Femur (tissue), 1 donor: Measurements from ENCODE around the gene IRF2BP1.
"Not testable (repeated sequence)": the region's sequence is repeated elsewhere in the genome, so short reads cannot be mapped to it uniquely, and the experiment has no call there.

ENCODE experiments used
- DNase-seq: peaks from one replicate; pipeline ENCODE4 v3.0.0-alpha.2; 2017

The IRF2BP1 gene

GRCh38 chr19:45901912-45902650, 16.1 kb upstream of the IRF2BP1 start, which contains the start of gene MYPOP:
TSS of gene MYPOP (minus strand) at chr19:45902613. CDS start at chr19:45901773, 840 bp downstream.
- DNase-seq: no peak

GRCh38 chr19:45901432-45901911, 15.5 kb upstream of the IRF2BP1 start:
- no peak for DNase-seq

GRCh38 chr19:45900738-45901431, 14.9 kb upstream of the IRF2BP1 start:
- DNase-seq: no peak

- DNase-seq: no peak
These were observed 14.1 kb upstream of the IRF2BP1 start for GRCh38 chr19:45899919-45900589.

GRCh38 chr19:45899253-45899652, 13.3 kb upstream of the IRF2BP1 start:
- DNase-seq: no peak

GRCh38 chr19:45897261-45897812, 11.4 kb upstream of the IRF2BP1 start:
- DNase-seq: no peak

- not testable (repeated sequence) for DNase-seq
These were observed 10.2 kb upstream of the IRF2BP1 start for GRCh38 chr19:45895983-45896599.

GRCh38 chr19:45895519-45895972, 9.6 kb upstream of the IRF2BP1 start:
- no peak for DNase-seq

GRCh38 chr19:45890877-45891276, 4.9 kb upstream of the IRF2BP1 start:
- no peak for DNase-seq

GRCh38 chr19:45889210-45889885, 3.4 kb upstream of the IRF2BP1 start:
- DNase-seq: no peak

- DNase-seq: no peak
These were observed 1.3 kb upstream of the IRF2BP1 start for GRCh38 chr19:45887200-45887710.

- DNase-seq: peak; percentile 95
These were observed 672 bp upstream of the IRF2BP1 start for GRCh38 chr19:45886427-45887199.

GRCh38 chr19:45884682-45885555, 1.0 kb downstream of the IRF2BP1 start:
- DNase-seq: peak; percentile 60

GRCh38 chr19:45883881-45884681, 1.9 kb downstream of the IRF2BP1 start:
- DNase-seq: no peak

- no peak for DNase-seq
These were observed 2.4 kb downstream of the IRF2BP1 start for GRCh38 chr19:45883586-45883880.

GRCh38 chr19:45882652-45883585, 3.0 kb downstream of the IRF2BP1 start:
- peak; percentile 89 for DNase-seq

- DNase-seq: no peak
These were observed 3.9 kb downstream of the IRF2BP1 start for GRCh38 chr19:45881909-45882528.
